GM12864 (cell line): ENCODE results near the gene CBLN1.

ENCODE experiments used
- DNase-seq: peaks from one replicate; pipeline ENCODE4 v3.0.0-alpha.2; 2011; ENCODE audit warnings: low read depth
- H3K4me3 ChIP-seq: 2 replicates; pipeline ENCODE4 v1.5.1; 2011; ENCODE audit warnings: mild to moderate bottlenecking, low read depth, low read length, control low read depth
- CTCF ChIP-seq: IDR thresholded peaks from 2 replicates; pipeline ENCODE4 v1.5.1; 2011; ENCODE audit warnings: low read depth, mild to moderate bottlenecking, moderate library complexity, low read length, control low read depth, inconsistent platforms; ENCODE audit errors: missing control alignments

CBLN1 gene

GRCh38 chr16:49273771-49274170 lies 7.9 kb downstream of the CBLN1 start:
- TF ChIP-seq CTCF = no peak
- no peak overlapping the region for H3K4me3 ChIP-seq
- DNase-seq = no peak

GRCh38 chr16:49271363-49271762 lies 10.3 kb downstream of the CBLN1 start:
- no peak overlapping the region for H3K4me3 ChIP-seq
- no peak for TF ChIP-seq CTCF
- DNase-seq = no peak

- no peak for TF ChIP-seq CTCF
- no peak overlapping the region for H3K4me3 ChIP-seq
- DNase-seq = no peak
Observed at GRCh38 chr16:49269201-49269600, 12.4 kb downstream of the CBLN1 start.

GRCh38 chr16:49268667-49269066 lies 13.0 kb downstream of the CBLN1 start:
- TF ChIP-seq CTCF = no peak
- no peak for DNase-seq
- no peak overlapping the region for H3K4me3 ChIP-seq

- H3K4me3 ChIP-seq = no peak overlapping the region
- no peak for DNase-seq
- TF ChIP-seq CTCF = no peak
Observed at GRCh38 chr16:49262501-49262900, 19.1 kb downstream of the CBLN1 start.

- no peak for TF ChIP-seq CTCF
- DNase-seq = no peak
- no peak overlapping the region for H3K4me3 ChIP-seq
Observed at GRCh38 chr16:49261930-49262329, 19.7 kb downstream of the CBLN1 start.

GRCh38 chr16:49260956-49261530 lies 20.6 kb downstream of the CBLN1 start:
- no peak for TF ChIP-seq CTCF
- H3K4me3 ChIP-seq = no peak overlapping the region
- DNase-seq = no peak
